HG03280 (cell line): Measurements from ENCODE around the gene FCHSD2.
"Not testable (repeated sequence)": the region's sequence is repeated elsewhere in the genome, so short reads cannot be mapped to it uniquely, and the experiment has no call there.

Source experiments
- ATAC-seq: cut with Tn5 transposase; IDR thresholded peaks from one replicate; pipeline ENCODE4 v1.9.1; 2021; ENCODE audit warnings: mild to moderate bottlenecking, moderate library complexity; ENCODE audit not compliant: unreplicated experiment

FCHSD2 gene

DNA sequence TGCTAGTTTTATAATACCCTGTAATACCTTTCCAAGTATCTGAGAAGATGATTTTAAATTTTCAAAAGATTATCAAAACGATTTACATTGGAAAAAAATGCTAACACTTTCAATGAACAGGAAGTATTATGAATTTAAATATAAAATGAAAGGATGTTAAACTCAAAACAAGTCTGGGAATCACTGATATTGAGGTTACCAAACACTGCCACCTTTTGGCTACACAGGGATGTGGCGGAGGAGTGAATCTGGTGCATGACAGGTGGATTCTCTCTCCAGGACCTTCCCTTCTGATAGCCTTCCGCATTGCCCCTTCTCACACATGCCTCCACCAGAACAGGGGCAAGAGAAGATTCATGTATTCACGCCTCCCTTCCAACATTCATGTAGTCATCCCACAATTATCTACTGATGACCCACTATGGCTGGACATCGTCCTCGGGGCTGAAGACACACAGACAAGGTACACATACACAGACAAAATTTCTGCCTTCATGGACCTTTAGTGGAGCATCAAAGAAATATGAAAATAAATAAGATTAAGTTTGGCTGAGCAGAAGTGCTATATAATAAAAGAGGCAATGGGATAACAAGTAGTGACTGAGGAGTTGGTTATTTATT is 293.2 kb downstream of the FCHSD2 start:
- no peak for ATAC-seq

DNA sequence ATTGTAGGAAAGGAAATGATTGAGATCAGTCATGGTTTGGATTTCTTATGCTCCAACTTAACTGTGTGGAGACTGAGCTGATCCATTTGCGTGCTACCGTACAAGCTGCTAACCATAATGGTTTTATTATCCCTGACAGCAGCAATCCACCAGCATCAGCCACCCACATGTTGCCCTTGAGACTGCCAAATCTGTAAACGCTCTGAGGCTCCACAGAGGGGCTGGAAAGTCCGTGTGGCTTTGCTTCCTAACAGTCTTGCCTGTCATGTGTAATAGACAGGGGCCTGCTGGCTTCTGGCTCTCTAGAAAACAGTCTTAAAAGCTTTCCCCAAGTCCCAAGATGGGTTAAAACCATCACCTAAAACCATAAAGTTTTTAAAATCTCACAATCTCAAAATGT is 297.8 kb downstream of the FCHSD2 start:
- ATAC-seq: no peak

DNA sequence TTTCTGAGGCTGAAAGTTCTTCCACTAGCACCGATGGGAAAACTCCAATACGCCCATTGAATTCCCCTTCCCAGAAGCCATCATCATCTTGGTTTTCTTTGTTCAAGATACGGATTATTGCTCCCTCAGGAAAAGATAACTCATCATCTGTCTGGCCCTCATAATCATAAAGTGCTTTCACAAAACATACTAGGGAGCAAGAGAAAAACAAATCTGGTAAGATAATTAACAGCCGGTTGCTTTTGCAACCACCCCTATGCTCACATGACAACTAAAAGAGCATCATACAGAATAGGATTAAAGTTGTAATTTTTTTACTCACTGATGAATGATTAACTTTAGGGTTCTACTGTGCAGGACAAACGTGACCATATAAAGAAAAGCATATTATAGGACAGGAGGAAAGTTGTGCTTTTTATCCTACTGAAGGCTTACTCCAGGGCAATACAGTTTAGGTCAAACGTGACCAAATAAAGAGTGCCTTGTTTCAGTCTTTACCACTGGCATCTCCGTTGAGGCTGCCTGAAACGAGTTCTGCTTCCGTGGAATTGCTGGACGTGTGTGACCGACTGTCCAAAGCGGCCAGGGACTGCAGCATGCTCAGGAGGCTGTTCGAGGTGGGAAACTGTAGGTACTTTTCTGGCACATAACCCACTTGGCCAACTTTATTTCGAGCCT is 299.3 kb downstream of the FCHSD2 start:
- ATAC-seq: no peak

DNA sequence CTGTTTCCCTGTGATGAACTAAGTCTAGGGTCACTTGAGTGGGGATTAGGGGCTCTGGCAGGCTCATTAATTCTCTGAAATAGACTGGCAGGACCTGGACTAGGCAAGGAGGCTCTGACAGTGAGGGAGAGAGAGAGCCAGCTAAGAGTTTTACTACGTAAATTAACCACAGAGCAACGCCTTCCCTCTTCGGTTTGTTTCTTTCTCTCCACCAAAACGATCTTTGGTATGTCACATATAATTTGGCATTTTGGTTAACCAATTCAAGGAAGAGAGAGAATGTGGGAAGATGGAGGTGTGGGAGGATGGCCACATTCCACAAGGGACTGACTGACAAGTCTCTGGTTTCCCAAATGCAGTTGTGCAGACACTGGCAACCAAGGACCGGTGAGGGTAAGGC is 300.0 kb downstream of the FCHSD2 start:
- no peak for ATAC-seq

DNA sequence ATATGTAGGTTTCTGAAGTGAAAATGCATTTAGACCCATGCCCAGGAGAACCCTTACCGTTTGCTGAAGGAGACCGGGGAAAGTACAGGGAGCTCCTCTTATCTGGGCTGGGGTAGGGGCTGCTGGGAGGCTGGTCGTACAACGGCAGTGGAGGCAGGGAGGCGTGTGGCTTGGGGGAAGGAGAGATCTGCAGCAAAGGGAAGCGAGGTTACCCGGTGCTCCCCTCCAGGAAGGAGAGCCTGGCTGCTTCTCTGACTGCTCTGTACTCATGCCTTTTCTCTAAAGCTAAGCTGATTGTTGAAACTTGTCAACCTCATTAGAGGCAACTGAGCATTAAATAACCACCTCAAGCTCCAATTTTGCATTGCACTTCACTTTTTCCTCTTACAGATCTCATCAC is 300.7 kb downstream of the FCHSD2 start:
- no peak for ATAC-seq

DNA sequence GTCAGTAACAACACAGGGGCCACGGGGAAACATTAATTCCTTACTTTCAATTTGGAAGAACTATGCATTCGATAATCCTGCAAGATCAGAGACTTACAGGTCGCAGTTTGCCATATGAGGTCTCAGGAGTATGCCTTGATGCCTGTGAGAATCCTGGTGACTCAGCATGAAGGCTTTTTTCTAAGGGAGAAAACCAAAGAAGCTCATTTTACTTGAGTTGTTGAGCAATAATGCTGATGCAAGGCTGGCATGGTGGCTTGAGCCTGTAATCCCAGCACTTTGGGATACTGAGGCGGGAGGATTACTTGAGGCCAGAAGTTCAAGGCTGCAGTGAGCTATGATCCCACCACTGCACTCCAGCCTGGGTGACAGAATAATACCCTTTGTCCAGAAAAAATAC is 301.3 kb downstream of the FCHSD2 start:
- ATAC-seq: no peak

DNA sequence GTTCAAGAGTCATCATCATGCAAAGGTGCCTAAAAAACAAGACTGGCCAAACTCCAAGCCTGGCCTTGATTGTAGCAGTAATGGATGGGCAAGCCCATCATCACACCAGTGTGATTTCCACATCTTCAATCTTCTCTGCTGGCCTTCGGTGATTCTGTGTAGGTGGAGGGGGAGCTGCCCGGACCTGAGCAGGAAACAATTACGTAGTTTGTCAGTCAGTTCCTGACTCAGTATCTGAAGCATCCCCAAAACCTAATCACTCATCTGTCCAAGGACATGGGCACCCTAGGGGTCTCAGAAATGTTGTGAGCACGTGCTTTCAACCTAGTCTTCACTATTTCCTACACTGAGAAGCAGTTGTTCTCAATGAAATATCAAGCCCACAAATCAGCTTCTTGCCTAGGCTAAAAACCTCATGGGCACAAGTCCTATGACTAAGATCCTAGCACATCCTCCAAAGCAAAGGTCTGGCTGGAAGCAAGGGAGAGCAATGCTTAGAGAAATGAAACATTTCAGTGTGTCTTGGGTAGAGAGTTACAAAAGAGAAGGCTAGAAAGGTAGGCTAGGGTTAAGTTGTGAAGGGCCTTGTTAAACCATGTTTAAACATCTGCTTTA is 303.3 kb downstream of the FCHSD2 start:
- ATAC-seq: no peak

DNA sequence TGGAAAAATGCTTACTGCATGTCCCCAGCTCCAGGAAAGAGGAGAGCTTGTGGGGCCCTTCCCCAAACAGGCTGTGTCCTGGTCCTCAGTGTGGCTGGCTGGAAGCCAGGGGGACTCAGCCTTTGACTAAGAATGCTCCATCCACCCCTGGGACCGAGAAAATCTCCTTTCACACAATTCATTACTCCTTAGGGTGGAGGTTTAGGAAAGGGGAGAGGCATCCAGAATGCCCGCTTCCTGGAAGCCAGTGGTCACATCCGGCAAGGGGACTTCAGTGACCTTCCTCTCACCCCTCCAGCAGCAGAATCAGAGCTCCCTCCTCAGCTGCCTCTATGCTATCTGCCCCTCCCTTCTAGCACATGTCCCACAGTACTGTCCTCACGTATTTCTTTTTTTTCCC is 306.0 kb downstream of the FCHSD2 start:
- no peak for ATAC-seq

DNA sequence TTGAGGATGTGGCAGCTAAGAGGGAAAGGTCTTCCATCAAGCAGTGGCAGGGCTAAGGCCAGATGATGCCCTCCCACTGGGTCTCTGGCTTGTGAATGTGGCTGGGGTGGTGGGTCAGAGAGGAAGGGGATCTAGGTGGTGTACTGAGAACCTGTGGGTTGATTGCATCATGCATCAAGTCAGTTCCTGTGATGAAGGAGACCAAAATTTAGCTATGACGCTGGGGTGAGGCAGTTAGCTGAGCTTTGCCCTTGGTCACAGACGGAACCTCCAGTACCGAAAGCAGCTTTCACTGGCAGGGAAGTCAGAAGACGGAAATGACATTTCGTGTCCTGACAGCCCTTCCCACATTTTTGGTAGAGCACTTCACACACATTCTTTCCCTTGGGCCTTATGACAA is 307.2 kb downstream of the FCHSD2 start:
- no peak for ATAC-seq

DNA sequence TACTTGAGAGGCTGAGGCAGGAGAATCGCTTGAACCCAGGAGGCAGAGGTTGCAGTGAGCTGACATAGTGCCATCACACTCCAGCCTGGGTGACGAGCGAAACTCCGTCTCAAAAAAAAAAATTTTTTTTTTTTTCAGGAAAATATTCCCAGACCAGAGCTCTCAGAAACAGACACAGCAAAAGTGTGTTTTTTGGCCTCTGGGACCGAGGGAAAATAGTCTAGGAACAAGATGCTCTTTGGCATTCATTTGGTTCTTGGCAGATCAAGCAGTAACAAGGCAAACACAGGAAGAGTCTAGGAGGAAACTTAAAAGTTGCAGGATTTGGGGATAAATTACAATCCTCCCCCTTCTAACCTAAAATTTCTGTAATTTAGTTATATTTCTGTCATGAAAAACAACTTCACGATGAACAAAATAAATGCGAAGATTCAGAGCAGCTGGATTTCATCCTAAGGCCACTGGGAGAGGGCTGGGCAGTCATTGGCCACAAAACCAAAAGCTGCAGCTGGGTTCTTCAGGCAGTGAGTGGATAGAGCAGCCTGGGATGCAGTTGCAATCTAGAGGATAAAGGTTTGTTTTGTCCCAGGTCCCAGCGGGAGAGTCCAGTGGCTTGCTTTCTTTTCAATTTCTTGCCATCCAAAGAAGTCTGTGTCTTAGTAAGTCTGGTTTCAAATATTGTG is 308.2 kb downstream of the FCHSD2 start:
- ATAC-seq: no peak

DNA sequence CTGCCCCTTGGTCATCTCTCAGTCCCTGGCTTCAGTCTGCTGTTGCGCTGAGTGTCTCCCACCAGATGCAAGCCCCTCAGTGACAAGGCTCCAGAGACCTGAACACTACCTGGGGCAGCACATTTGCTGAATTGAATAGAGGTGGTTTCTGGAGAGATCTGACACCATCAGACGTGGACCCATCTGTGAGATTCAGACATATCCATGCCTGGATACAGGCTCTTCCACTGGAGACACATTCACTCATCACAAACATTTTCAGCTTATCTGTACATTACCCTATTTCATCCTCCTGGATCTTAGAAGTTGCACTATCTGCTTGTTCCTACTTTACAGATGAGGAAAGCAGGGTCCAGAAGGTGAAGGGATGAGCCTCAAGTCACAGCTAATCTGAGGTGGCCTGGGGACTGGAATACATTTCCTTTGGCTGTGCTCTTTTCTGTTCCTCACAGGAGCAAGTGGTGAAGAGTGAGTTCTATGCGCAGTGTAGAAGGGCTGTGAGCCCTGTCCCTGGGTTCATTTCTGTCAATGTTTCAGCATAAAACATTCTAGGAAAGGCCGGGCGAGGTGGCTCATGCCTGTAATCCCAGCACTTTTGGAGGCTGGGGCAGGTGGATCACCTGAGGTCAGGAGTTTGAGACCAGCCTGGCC is 308.9 kb downstream of the FCHSD2 start:
- ATAC-seq: no peak

DNA sequence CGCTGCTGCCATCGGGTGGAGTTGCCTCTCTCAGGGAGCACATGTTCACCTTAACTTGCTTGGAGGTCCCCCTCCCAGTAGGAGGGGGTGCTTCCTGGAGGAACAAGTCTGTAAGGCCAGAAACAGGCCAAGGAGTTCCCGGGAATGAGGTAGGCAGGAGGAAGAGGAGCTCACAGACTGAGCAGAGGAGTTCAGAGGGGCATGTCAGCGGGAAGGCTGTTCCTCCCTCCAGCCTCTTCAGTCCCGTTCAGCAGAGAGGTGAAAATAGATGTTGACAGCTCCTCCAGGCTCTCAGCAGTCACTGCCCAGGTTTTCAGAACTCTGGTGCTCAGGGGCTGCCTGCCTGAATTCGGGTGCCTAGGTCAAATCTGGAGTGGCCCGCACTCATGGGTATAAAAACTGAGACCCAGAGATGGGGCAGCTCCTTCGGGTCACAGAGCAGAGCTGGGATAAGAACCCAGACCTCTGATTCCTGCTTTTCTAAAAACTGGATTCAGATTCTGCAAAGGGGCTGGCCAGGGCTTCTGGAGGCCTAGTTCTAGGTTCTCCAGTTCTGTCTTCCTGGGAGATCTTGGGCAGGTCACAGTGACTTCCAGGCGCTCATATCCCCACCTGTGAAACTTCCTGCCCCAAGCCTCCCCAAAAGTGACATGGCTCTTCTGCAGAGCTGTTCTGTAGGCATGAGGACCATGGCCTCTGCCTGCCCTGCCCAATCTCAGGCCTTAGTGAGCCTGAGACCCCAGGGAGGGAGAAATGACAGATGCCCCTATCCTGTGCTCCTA is 309.6 kb downstream of the FCHSD2 start:
- no peak for ATAC-seq

DNA sequence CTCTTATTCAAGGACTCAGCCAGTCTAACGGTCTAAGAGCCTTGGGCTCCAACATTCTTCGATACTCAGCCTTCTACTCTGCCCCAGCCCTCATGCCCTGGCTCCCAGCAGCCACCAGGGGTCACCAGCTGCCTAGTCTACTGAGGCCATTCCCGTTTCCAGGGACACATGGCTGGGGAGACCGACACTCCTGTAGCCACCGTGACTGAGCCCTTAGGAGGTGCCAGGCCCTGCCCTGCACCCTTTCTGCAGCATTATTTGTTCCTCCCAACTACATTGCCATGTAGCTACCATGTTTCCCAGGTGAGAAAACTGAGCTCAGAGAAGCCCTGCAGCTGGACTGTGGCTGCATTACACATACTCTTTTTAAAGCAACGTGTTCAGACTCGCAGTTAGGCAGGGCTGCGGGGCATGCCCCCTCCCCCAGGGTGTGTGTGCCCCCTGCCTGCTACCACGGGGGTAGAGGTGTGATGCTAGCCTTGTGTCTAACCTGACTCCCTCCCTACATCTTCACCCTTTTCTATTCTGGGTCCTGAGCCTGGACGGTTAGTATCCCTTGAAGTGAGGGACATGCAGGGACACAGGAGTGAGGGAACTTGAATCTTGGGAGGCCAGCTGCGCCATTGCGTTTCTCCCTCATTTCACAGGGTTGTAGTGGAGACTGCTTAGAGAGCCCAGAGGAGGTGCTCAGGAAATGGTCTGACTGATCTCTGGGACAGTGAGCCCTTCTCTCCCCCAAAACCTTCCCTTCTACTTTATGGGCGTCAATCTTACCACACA is 310.4 kb downstream of the FCHSD2 start:
- no peak for ATAC-seq

DNA sequence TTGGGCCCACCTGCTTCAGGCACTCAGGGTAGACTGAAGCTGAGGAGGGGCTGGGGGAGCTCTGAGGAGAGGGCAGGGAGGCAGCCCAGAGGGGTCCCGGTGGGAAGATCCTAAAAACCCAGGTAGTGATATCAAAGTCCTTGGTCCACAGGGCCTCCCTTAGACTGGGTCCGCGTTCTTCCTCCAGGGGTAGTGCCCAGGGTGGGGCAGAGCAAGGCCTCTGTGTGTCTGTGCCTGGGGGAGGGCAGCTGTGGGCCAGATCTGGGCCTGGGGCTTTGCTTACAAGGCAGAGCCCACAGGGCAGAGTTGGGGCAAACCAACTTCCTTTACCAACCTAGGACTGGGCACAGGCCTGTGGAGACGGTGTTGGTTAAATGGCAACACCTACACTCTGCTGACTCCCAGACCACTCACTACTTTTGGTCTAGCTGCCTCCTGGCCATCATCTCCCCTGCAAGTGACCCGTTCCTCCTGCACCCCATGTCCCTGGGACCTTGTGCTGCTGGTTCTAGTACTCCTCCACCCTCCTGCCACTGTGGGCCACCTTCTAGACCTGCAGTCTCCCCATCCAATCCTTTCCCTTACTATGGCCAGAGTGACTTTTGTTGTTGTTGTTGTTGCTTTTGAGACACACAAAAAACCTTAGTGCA is 312.1 kb downstream of the FCHSD2 start:
- no peak for ATAC-seq

DNA sequence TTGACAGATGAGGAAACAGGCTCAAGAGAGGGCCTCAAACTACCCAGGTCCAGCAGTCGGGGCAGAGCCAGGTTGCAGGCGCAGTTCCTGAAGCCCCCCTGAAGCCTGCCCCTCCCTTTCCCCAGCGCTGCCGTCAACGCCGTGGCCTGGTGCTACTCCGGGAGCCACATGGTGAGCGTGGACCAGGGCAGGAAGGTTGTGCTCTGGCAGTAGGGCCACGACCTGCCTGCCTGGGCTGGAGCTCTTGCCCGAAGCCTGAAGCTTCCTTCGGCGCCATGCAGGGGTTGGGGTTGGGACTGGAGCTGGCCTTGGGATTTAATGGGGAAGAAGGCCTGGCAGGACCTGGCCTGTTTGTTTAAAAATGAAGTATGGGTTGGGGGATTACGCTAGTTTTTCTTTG is 312.9 kb downstream of the FCHSD2 start:
- ATAC-seq: no peak

DNA sequence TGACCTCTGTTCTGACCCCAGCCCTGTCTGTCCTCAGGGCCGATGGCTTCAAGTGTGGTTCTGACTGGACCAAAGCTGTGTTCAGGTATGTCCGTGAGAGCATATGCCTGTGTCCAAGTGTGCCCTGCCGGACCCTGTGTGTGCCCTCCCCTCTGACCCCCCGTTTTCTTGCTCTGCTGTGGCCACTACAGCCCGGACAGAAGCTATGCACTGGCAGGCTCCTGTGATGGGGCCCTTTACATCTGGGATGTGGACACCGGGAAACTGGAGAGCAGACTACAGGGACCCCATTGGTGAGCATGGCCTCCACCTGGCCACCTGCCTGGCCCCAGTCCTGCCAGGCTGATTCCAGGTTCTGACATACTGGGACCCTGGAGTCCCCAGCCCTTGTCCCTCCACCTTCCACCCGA is 313.4 kb downstream of the FCHSD2 start:
- ATAC-seq: no peak

DNA sequence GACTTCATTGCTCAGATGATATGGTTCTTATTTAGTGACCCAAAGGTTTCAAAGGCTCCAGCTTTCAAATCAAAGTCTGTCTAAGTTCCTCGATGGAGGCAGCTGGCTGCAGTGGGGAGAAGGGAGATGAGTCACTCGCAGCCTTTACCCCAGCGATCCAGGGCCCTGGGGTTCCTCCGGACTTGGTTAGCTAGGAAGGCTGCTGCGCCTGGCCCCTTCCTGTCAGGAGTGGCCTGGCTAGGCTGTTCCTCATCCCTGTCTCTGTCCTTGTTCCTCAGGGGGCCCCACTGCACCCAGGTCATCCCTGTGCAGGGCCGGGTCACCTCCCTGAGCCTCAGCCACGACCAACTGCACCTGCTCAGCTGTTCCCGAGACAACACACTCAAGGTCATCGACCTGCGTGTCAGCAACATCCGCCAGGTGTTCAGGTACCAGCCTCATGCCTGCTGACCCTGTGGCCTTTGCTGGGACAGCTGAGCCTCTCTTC is 314.0 kb downstream of the FCHSD2 start:
- ATAC-seq: no peak

DNA sequence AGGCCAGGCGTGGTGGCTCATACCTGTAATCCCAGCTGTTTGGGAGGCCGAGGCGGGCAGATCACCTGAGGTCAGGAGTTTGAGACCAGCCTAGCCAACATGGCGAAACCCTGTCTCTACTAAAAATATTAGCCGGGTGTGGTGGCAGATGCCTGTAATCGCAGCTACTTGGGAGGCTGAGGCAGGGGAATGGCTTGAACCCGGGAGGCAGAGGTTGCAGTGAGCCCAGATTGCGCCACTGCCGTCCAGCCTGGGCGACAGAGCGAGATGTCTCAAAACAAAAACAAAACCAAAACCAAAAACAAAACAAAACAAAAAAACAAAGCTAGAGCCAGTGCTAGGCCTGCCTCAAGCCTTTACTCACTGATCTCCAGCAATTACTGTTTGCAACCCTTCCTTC is 314.5 kb downstream of the FCHSD2 start:
- not testable (repeated sequence) for ATAC-seq

DNA sequence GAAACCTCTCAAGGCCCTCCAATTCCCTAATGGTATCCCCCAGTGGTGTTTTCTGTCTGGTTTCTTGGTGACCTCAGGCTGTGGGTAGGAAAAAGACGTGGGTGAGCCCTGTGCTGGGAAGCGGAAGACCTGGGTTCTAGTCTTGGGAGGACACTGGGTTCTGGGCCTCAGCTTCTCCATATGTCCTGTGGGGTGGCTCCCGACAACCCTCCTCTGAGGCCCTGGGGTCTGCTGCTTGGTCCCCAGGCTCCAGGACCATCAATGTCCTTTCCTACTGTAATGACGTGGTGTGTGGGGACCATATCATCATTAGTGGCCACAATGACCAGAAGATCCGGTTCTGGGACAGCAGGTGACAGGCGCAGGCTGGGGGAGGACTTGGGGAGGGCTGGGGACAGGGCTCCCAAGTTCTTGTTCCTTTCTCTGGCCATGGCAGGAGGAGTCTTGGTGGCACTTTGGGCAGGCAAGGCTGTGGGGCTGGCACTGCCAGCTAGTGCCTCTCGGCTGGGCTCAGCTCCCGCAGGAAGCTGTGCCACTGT is 315.1 kb downstream of the FCHSD2 start:
- no peak for ATAC-seq
